ENCODE results near the gene MAGOH. TPM values are rescaled to one million over a fixed set of nuclear protein-coding genes. Genes with fewer than 3 reads are reported as not detected.

MAGOH gene
- total RNA-seq, 4 donors from 2014 or later, result 16.2 to 50.3 (median 20.2) TPM

DNA sequence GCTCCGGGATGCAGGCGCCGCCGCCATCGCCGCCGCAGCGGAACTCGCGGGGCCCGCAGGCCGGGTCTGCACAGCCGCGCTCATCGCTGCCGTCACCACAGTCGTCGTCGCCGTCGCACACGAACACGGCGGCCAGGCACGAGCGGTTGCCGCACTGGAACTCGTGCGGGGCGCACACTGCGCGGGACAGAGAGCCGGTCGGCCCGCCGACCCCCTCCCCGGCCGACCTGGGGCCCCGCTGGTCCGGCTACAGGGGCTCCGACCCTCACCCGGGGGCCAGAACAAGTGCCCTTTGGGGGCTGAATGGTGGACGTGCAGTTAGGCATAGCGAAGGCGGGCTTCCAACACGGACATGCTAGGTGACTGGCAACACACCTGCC is 38.6 kb upstream of the MAGOH start:
- Histone ChIP-seq H3K4me3 (no peak overlapping the region), H3K27me3 (no peaks in the 10 kb centered on the region), H3K27ac (no peak overlapping the region), H3K4me1 (no peaks in the 10 kb centered on the region), H3K36me3 (no peaks in the 10 kb centered on the region), H3K9me3 (no peaks in the 10 kb centered on the region)
- no peak for DNase-seq
- TF ChIP-seq POLR2A (IDR thresholded peaks at IDR 0.05), result no peak

DNA sequence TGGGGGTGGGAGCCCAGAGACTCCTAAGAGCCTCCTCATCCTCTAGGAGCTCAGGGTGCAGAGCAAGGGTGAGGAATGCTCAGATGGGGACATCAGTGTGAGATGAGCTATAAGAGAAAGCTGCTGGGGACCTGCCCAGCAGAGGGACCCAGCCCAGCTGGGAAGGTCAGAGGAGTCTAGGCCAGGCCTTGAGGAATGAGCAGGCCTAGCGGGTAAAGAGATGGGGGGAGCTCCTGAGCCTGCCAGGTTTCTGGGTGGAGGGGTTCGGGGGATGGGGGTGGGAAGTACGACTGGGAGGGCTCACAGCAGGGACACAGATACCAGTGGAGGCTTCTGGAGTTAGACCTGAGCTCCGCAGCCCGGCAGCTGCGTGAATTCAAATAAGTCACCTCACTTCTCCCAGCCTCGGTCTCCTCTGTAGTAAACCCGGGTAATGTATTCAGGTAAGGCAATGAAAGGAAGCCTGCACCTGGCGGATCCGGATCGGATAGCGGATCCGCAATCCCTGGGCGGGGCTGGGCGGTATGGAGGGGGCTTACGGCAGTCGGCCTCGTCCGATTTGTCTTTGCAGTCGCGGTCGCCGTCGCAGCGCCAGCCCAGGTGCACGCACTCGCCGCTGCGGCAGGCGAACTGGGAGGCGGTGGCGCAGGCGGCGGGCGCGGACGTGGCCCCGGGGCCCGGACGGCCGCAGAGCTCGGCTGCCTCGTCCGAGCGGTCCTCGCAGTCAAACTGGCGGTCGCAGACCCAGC is 38.0 kb upstream of the MAGOH start:
- no peaks in the 10 kb centered on the region for H3K27me3 ChIP-seq
- no peaks in the 10 kb centered on the region for H3K36me3 ChIP-seq
- no peaks in the 10 kb centered on the region for H3K4me1 ChIP-seq
- no peak for DNase-seq
- H3K27ac ChIP-seq, result no peak overlapping the region
- TF ChIP-seq POLR2A (IDR thresholded peaks at IDR 0.05), result no peak
- TF ChIP-seq, protein P1, sequence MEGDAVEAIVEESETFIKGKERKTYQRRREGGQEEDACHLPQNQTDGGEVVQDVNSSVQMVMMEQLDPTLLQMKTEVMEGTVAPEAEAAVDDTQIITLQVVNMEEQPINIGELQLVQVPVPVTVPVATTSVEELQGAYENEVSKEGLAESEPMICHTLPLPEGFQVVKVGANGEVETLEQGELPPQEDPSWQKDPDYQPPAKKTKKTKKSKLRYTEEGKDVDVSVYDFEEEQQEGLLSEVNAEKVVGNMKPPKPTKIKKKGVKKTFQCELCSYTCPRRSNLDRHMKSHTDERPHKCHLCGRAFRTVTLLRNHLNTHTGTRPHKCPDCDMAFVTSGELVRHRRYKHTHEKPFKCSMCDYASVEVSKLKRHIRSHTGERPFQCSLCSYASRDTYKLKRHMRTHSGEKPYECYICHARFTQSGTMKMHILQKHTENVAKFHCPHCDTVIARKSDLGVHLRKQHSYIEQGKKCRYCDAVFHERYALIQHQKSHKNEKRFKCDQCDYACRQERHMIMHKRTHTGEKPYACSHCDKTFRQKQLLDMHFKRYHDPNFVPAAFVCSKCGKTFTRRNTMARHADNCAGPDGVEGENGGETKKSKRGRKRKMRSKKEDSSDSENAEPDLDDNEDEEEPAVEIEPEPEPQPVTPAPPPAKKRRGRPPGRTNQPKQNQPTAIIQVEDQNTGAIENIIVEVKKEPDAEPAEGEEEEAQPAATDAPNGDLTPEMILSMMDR (IDR thresholded peaks at IDR 0.05), result no peak
- H3K4me3 ChIP-seq, result no peak overlapping the region
- H3K9me3 ChIP-seq, result no peaks in the 10 kb centered on the region

DNA sequence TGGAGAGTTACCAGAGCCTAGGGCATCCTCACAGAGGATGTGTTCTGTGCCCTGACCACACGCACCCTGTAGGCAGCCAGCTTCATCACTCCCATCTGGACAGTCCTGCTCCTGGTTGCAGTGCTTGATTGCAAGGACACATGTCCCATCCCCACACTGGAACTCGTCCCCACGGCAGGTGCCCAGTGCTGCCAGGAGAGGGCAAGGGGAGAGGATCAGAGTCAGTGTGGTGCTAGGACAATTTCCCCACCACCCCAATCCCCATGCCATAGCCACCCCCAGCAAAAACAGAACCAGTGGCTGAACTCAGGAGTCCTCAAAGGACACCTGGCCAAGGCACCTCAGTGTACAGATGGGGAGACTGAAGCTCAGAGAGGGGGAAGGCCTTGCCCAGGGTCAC is 37.2 kb upstream of the MAGOH start:
- no peak overlapping the region for H3K27ac ChIP-seq
- H3K4me3 ChIP-seq, result no peak overlapping the region
- H3K4me1 ChIP-seq, result no peaks in the 10 kb centered on the region
- no peaks in the 10 kb centered on the region for H3K36me3 ChIP-seq
- no peak for DNase-seq
- H3K9me3 ChIP-seq, result no peaks in the 10 kb centered on the region
- H3K27me3 ChIP-seq, result no peaks in the 10 kb centered on the region
- TF ChIP-seq, protein P1 (IDR thresholded peaks at IDR 0.05), result no peak
- TF ChIP-seq POLR2A (IDR thresholded peaks at IDR 0.05), result no peak

GRCh38 chr1:53274541-53275185 is 36.3 kb upstream of the MAGOH start:
- H3K9me3 ChIP-seq, result no peaks in the 10 kb centered on the region
- H3K27me3 ChIP-seq, result no peaks in the 10 kb centered on the region
- H3K36me3 ChIP-seq, result no peaks in the 10 kb centered on the region
- no peak for DNase-seq
- no peak for TF ChIP-seq POLR2A (IDR thresholded peaks at IDR 0.05)
- TF ChIP-seq, protein P1 (IDR thresholded peaks at IDR 0.05), result no peak
- H3K4me1 ChIP-seq, result no peaks in the 10 kb centered on the region
- no peak overlapping the region for H3K27ac ChIP-seq
- no peak overlapping the region for H3K4me3 ChIP-seq

- Histone ChIP-seq H3K4me3 (no peak overlapping the region), H3K36me3 (no peaks in the 10 kb centered on the region), H3K27ac (no peak overlapping the region), H3K4me1 (no peaks in the 10 kb centered on the region), H3K27me3 (no peaks in the 10 kb centered on the region), H3K9me3 (no peaks in the 10 kb centered on the region)
- DNase-seq, result no peak
- TF ChIP-seq POLR2A (IDR thresholded peaks at IDR 0.05), result no peak
- TF ChIP-seq, protein P1 (IDR thresholded peaks at IDR 0.05), result no peak
Measured at GRCh38 chr1:53274026-53274425, 35.7 kb upstream of the MAGOH start.

DNA sequence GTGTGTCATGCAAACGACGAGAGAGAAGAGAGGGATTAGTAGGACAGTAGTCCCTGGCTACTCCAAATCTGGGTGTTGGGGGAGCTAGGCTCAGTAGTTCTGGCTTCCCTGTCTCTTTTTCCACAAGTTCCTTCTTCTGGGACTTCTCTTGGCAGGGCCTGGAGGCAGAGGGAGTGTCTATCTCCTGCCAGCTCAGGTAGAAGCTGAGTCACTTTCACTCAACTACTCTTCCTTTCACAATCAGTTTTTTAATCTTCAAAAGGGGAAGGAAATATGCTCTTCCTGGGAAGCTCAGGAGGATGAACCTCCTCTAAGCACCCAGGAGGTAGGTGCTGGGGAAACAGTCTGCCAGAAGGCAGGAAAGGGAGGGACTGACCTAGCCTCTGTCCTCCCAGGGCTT is 35.2 kb upstream of the MAGOH start:
- no peak for TF ChIP-seq POLR2A (IDR thresholded peaks at IDR 0.05)
- Histone ChIP-seq H3K27me3 (no peaks in the 10 kb centered on the region), H3K4me3 (no peak overlapping the region), H3K9me3 (no peaks in the 10 kb centered on the region), H3K36me3 (no peaks in the 10 kb centered on the region), H3K27ac (no peak overlapping the region), H3K4me1 (no peaks in the 10 kb centered on the region)
- no peak for DNase-seq

Data from Peyer's patch (tissue), 4 donors.